Mammary epithelial cell (primary cell): ENCODE measurements around the gene ARHGEF5.

Experiments used
- CTCF ChIP-seq, 2 donors: IDR thresholded peaks in 1 of 2; conservative IDR thresholded peaks in 1 of 2; 2 replicates each; pipeline ENCODE4 v1.5.1; 2011 to 2012; ENCODE audit warnings: inconsistent platforms in 2 of 2, low read length in 2 of 2, mild to moderate bottlenecking in 2 of 2, control low read depth in 1 of 2, low read depth in 1 of 2; ENCODE audit not compliant: insufficient read depth in 1 of 2; ENCODE audit errors: extremely low read depth in 1 of 2
- EZH2 ChIP-seq: IDR thresholded peaks from 2 replicates; pipeline ENCODE4 v1.6.1; 2012; ENCODE audit warnings: low read length, inconsistent platforms, borderline replicate concordance

GRCh38 chr7:144378651-144379050 is 23.4 kb downstream of the ARHGEF5 start:
- TF ChIP-seq CTCF (conservative IDR thresholded peaks at IDR 0.05 in 1 of 2, IDR thresholded peaks at IDR 0.05 in 1 of 2; ENCODE audit: extremely low read depth in 1 of 2, insufficient read depth in 1 of 2, low read depth in 1 of 2, low read length in 2 of 2) (no peak), EZH2 (no peak)
